GM12801 (cell line): ENCODE measurements around the gene TBC1D8.

Source experiments
- CTCF ChIP-seq: IDR thresholded peaks from one replicate; pipeline ENCODE4 v1.5.1; 2011; ENCODE audit warnings: control low read depth; ENCODE audit not compliant: insufficient read length; ENCODE audit errors: extremely low read depth

The TBC1D8 gene

DNA sequence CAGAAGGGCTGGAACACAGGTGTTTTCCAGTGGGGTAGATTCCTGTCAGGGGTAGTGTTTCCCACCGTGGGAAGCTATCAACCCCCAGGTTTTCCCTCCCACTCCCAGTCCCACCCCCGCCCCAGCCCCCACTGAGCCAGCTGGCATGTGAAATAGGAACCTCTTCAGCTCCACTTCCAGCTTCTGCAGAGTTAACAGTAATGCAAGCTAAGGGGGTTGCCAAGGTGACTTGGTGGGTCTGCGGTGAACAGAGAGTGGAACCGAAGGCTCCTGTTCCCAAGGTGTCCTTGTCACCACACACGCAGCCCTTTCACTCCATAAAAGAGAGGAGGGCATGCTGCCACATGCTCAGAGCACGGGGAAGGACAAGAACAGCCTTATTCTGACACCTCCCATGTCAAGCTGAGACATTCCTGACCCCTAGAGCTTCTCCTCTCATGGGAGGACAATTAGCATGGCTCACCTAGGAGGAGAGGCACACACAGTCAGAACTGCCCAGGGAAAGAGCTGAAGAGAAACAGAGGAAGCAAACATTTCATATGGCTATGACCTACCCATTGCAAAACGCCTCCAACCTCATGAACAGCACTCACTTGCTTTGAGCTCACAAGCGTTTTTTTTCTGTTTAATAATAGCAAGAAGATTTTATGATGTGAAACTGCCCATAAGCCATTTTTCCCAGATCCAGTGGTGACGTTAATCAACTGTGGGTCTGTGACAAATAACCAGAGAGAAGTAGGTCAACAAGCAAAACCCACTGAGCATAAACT lies 39.8 kb upstream of the TBC1D8 start:
- no peak for TF ChIP-seq CTCF

GRCh38 chr2:101188683-101189405 lies 37.7 kb upstream of the TBC1D8 start:
- TF ChIP-seq CTCF: no peak

GRCh38 chr2:101187131-101187530 lies 35.9 kb upstream of the TBC1D8 start:
- no peak for TF ChIP-seq CTCF

DNA sequence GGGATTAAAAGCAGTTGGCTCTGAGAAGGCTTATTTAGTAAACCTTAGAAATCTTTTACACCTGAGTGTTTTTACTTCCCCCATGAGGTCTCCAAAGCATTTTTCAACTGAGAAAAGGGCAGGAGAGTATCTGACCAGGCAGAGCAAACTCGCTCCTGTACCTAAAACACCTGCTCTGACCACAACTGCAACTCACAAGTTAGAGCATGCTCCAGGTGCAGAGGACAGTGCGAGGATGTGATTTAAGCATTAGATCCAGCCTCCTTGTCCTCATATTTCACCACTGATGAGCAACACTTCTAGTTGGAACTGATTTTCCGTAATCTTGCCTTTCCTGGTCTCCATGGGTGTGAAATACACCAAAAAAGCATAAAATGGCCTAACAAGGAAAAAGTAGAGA lies 34.5 kb upstream of the TBC1D8 start:
- no peak for TF ChIP-seq CTCF

GRCh38 chr2:101185085-101185484 lies 33.9 kb upstream of the TBC1D8 start:
- no peak for TF ChIP-seq CTCF

DNA sequence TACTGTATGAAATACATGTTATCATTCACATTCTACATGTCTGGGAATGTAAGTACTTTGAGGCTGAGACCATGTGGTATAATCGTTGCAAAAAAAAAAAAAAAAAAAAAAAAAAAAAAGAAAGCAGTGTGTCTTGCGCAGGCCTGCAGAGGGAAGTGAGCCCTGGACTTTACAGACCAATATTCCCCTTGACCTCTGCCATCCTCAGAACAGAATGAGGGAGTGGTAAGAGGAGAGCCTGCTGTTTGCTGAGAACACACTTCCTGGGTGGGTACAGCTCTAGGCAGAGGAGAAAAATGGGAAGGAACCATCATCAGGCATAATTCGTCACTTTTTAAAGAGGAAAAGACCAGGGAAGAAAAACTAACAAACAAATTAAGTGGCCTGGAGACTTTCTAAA lies 28.8 kb upstream of the TBC1D8 start:
- TF ChIP-seq CTCF: no peak

- TF ChIP-seq CTCF: no peak
Observed at GRCh38 chr2:101176803-101177202, 25.6 kb upstream of the TBC1D8 start.
